GM18519 (cell line): ENCODE results near the gene SYNGR3.
"Not testable (repeated sequence)": the region's sequence is repeated elsewhere in the genome, so short reads cannot be mapped to it uniquely, and the experiment has no call there.

ENCODE experiments used
- ATAC-seq: cut with Tn5 transposase; IDR thresholded peaks from one replicate; pipeline ENCODE4 v1.9.1; 2021; ENCODE audit warnings: mild to moderate bottlenecking, moderate library complexity; ENCODE audit not compliant: unreplicated experiment, low FRiP score

The SYNGR3 gene

DNA sequence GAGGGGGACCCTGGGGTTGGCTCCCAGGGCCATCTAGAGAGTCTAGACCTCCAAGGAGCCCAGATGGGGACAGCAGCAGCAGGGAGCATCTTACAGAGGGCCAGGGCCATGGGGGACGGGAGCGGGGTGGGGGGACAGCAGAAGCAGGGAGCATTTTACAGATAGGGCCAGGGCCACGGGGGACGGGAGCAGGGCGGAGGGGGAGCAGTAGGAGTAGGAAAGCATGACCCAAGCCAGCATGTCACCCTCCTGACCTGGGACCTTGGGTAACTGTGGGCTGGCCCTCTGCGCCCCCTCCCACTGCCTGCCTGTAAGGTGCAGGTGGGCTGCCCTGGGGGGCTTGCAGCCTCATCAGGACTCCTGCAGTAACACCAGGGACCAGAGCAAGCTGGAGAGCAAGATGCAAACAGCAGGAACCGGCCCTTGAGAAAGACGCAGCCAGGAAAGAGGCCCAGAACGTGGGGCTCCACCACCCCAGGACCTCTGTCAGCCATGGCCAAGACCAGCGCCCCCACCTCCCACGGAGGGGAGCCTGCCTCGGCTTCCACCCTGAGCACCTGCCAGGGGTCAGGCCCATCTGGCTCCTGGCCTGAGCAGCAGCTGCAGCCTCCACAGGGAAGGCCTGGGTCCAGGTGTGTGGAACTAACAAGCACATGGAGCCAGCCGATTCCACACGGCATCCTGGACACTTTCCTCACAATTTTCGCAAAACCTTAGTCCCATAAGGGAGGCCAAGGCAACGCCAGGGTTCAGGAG, 17.5 kb downstream of the SYNGR3 start:
- no peak for ATAC-seq

DNA sequence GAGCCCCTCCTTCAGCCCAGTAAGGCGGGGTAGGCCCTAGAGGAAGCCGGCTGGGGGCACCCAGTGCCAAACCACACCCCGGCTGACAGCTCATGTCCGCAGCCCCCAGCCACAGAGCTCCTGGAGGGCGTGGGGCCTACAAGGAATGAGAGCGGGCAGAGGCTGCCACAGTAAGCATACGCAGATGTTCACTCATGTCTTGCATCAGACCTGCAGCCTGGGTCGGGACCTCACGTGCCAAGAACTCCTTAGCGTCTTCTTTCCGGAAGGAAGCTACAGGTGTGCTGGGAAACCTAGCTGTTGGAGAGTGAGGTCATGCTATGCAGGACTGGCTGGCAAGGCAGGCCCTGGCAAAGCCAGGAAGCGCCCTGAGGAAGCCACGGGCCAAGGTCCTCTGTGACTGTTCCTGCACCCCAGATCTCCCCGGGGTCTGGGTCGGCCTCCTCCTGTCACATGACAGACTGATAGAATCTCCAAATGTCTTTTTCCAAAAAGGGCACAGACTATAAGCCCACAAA, 18.3 kb downstream of the SYNGR3 start:
- ATAC-seq: no peak

DNA sequence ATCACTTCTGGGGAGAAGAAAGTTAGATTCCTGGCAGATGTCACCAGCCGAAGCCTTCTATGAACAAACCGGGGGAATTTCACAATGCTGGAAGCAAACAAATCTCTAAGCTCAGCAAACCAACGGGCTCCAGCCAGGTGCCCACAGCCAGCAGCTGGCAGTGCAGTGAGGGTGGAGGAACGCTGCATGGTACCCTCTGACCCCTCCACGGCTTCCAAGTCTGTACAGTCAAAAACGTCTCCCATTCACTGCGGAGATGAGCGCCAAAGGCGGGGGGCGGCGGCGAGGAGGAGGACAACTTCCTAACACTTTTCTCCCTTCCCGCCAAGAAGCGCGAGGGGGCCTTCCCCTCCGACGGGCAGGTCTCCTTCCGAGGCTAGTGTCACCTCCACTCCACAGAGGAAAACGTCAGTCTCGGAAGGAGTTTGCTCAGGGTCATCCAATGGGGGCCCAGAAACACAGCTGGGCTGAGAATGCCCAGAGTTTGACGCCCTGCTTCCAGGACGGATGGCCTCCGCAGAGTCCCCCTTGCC, 18.9 kb downstream of the SYNGR3 start:
- no peak for ATAC-seq

DNA sequence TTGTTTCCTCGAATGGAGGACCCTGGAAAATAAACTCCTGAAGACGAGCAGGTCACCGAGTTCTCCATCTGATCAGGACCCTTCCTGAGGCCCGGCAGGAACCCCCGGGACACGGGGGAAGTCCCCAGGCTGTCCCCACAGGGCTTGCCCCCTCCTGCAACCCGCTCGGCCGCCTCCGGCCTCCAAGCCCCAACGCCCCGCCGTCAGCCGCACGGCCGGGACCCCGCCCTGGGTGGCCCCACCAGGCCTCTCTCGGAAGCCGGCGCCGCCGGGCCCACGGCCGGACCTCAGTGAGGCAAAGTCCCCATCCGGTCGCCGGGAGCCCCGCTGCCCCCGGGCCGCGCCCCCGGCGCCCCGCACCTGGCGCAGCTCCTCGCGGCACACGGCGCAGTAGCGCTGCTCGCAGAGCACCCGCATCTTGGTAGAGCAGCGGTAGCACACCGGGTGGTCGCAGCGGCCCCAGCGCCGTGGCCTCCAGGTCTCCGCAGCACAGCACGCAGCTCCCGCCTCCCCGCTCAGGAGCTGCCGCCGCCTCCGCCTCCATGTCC, 19.5 kb downstream of the SYNGR3 start:
- ATAC-seq: peak; percentile 17

DNA sequence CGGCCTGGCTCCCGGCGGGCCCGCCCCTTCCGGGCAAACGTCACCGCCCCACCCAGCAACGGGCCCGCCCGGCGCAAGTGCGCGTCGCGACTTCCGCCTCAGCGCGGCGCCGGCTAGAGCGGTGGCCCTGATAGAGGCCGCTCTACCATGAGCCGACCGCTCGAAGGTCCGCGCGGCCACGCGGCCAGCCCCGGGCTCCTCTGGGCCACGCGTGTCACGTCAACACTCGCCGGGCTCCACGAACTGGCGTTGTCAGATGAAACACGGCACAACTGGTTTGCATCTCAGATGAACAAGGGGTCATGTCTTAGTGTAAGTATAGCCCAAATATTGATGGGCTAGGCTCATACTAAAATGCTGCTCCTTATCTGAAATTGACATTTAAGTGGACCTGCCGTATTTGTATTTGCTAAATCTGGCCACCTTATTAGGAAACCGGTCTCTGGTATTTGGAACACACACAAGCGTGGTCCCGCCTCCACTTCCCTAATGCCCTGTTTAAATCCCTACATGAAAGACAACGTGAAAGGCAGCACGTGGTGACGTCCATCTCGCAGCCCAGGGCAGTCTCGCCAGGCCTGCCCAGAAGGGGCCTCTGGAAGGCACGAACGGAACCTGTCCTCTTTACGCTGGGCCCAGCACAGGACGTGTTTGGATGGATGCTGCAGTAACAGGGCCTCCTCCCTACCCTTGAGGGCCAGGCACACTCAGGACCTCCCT, 20.2 kb downstream of the SYNGR3 start, which contains the start of gene ZNF598:
TSS of gene ZNF598 (minus strand) at position 31 of the 720 bp plus-strand sequence.
- peak; percentile 49 for ATAC-seq

DNA sequence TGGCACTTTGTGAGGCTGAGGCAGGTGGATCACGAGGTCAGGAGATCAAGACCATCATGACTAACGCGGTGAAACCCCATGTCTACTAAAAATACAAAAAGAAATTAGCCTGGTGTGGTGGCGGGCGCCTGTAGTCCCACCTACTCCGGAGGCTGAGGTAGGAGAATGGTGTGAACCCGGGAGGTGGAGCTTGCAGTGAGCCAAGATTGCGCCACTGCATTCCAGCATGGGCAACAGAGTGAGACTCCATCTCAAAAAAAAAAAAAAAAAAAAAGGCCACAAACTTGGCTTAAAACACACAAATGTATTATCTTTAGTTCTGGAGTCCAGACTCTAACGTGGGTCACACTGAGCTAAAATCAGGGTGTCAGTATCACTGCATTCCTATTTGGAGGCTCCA, 22.0 kb downstream of the SYNGR3 start:
- ATAC-seq: not testable (repeated sequence)

DNA sequence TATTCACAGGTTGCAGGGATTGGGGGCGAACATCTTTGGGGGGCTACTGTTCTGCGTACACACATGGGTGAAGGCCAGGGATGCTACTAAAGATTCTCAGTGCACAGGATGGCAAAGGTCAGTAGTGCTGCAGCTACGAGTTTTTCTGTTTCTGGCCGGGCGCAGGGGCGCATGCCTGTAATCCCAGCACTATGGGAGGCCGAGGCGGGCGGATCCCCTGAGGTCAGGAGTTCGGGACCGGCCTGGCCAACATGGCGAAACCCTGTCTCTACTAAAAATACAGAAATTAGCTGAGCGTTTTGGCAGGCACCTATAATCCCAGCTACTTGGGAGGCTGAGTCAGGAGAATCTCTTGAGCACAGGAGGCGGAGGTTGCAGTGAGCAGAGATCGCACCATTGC, 23.8 kb downstream of the SYNGR3 start:
- ATAC-seq: no peak

DNA sequence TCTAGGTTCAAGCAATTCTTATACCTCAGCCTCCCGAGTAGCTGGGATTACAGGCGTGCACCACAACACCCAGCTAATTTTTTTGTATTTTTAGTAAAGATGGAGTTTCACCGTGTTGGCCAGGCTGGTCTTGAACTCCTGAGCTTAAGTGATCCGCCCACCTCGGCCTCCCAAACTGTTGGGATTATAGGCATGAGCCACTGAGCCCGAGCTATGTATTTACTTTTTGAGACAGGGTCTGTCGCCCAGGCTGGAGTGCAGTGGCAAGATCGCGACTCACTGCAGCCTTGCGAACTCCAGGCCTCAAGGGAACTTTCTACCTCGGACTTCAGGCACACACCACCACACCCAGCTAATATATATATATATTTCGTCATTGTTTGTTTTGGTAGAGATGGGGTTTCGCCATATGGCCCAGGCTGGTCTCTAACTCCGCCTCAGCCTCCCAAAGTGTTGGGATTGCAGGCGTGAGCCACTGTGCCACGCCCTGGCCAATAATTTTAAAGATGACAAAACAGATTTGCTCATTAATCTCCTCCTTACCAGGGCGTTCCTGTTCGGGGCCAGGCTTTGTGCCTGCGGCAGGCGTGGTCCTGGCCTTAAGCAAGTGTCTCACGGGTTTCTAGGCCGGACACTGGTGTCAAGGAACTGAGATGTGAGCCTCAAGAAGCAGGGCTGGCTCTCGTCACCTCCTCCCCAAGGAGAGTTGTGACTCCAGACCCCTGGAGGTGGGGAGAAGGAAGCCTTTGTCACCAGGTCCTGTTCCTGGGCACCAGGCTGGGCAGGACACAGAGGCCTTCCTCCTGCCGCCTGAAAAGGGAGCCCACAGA, 25.6 kb downstream of the SYNGR3 start:
- ATAC-seq: no peak

DNA sequence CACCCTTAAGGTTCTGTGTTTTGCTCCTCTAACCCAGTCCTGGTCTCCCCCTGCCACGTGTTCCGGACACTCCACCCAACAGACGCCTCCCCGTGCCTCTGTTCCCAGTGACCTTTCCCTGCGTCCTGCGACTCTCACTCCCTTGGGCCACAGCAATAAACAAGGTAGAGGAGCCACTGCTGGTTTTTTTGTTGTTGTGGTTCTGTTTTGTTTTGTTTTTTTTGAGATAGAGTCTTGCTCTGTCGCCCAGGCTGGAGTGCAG, 26.1 kb downstream of the SYNGR3 start:
- ATAC-seq: no peak

DNA sequence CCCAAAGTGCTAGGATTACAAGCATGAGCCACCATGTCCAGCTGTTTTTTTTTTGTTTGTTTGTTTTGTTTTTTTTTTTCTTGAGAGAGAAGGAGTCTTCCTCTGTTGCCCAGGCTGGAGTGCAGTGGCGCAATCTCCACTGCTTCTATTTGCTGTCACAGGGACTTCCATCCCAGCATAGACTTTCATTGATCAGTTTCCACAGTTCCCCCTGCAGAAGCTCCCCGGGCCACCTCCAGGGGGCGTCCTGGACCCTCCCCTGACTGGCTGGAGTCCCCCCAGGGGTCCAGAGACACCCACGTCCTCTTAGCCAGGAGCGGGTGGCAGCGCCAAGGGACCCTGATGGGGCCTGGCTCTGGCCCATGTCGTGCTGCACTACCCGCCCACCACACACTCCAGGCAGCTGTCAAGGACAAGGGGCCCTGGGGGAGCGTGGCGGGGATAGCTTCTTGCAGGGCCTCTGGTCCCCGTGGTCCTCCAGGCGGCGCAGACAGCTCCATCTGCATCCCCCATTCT, 26.7 kb downstream of the SYNGR3 start:
- ATAC-seq: no peak

DNA sequence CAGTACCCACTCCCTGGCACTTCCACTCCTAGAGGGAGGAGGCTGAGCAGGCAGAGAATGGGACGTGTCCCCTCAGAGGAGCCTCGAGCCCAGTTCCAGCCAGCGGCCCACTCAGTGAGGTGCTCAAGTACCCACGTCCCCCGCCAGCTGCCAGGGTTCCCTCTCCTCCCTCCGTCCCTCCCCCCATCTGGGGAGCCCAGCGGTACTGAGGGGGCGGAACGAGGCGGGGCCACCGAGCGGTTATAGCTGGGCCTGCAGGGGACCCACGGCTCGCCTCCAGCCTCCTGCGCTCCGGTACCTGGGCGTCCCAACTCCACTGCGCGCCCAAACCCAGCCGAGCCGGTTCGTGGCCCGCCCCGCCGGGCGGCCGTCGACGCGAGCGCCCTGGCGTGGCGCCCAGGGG, 29.7 kb downstream of the SYNGR3 start, which contains the start of gene NPW:
TSS of gene NPW (plus strand) at position 268 of the 403 bp plus-strand sequence.
- ATAC-seq: no peak

DNA sequence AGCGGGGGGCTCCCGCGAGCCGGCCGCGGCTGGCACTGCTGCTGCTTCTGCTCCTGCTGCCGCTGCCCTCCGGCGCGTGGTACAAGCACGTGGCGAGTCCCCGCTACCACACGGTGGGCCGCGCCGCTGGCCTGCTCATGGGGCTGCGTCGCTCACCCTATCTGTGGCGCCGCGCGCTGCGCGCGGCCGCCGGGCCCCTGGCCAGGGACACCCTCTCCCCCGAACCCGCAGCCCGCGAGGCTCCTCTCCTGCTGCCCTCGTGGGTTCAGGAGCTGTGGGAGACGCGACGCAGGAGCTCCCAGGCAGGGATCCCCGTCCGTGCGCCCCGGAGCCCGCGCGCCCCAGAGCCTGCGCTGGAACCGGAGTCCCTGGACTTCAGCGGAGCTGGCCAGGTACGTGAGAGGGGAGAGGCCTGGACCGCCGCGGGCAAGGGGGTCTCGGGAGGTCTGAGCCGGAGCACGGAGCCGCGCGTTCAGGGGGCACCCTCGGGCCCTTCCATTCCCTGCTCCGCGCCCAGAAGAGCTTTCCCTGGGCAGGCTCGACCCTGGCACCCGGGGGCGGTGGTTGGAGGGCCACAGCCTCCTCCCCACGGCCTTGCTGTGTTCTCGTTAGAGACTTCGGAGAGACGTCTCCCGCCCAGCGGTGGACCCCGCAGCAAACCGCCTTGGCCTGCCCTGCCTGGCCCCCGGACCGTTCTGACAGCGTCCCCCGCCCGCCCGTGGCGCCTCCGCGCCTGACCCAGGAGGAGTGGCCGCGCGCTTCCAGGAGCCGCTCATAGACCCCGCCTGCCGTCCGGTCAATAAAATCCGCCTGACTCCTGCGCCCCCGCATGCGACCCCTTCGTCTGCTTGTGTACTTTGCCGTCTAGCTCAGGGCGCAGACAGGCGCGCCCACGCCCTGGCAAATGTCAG, 30.4 kb downstream of the SYNGR3 start:
- no peak for ATAC-seq

DNA sequence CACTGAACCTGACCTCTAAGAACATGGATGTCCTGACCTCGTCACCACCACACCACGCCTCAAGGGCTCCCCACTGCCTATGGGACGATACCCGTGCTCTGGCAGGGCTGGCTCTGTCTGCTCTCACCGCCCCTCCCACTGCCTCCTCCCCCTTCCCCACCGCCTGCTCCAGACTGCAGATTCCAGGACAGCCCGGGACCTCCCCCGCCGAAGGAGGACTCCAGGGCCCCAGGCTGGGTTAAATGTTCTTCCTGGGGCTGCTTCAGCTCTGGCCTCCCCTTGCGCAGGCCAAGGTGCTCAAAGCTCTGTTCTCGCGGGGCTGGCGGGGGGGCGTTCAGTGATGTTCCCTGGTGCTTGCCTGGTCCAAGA, 32.9 kb downstream of the SYNGR3 start:
- ATAC-seq: no peak

DNA sequence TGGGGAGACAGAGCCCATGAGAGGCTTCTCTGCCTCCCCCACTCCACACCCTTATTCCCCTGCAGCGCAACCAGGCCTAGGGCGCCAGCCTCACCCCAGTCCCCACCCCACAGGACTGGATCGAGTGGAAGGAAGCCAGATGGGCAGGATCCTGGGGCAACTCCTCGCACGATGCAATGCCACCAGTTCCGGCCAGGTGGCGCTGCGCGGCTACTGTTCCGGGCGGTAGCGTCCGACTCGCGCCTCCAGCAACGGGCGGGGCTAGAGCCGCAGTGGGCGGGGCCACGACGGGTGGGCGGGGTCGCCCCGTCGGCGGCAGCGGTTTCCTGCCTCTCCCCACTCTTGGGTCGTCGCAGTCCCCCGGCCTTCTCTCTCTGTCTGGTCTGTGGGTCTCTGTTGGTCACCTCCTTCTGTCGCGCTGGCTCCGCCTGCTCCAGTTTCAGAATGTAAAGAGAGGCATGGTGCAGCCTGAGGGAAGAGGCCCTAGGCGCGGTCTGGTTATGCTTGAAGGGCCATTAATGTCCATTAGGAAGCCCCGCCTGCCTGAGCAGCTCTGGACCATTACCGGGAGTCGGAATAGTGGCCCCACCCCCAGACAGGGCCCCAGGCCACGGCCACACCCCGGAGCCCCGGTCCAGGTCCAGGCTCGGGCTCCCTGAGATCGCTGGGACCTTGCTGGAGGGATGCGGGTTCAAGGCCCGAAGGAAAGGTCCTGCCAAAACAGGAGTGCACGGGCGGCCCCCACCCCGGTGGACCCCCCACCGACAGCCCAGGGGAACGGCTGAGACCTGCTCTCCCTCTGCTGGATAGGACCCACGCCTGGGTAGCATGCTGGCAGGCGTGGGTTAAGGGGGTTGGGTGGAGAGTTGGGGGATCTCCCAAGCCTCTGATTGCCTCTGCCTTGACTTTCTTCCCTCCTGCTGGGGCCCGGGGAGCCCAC, 33.6 kb downstream of the SYNGR3 start:
- peak; percentile 81 for ATAC-seq

DNA sequence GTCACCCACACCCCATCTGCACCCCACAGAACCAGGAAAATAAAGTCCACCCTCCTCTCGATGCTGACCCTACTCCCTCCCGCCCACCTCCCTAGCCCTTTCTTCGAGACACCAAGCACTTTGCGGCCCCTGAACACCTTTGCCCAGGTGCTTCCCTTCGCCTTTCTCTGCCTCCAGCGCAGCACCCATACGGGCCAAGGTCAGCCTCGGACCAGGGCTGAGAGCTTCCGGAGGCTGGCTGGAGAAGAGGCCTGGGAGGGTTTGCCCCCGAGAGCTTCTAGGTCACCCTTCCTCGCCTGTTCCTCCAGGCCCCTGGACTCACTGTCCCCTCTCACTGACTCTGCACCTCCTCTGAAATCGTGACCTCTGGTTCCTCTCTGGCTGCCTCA, 34.3 kb downstream of the SYNGR3 start:
- ATAC-seq: no peak

DNA sequence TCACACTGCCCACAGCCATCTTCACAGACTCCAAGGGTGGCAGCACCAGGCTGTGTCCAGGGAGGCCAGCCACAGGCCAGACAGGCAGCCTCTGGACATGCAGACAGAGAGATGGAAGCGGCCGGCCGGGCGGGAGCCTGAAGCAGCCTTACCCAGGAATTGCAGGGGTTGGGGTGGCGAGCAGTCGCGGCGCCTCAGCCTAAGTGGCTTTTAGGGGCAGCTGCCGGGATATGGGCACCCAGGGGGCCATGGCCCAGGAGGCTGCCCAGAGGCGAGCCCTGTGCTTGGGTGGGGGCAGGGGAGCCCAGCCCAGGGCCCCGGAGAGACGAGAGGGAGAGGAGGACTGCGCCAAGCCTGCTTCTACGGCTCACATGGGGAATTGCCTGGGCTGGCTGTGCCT, 35.5 kb downstream of the SYNGR3 start:
- no peak for ATAC-seq

DNA sequence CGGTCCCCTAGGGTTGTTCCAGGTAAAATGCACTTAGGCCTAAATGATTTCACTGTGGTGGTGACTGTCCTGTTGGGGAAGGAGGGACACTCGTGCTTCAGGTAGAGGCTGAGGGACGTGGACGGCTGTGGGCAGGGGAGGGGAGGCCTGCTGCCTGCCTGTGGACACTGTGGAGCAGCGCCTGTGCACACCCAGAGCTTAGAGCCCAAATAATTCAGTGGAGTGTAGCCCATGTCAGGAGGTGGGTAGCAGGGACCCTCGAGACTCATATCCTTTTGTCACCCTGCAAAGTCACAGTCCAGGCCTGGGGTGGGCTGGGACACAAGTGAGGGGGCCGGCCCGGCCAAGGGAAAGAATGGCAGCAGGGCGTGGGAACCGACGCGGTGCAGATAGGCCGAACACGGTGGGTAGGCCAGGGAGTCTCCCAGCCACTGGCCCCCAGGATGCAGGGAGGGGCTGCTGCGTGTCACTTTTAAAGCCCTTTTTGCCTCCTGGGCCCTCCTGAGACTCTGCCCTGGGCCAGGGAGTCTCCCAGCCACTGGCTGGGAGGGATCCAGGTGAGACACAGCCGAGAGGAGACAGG, 36.2 kb downstream of the SYNGR3 start:
- no peak for ATAC-seq

DNA sequence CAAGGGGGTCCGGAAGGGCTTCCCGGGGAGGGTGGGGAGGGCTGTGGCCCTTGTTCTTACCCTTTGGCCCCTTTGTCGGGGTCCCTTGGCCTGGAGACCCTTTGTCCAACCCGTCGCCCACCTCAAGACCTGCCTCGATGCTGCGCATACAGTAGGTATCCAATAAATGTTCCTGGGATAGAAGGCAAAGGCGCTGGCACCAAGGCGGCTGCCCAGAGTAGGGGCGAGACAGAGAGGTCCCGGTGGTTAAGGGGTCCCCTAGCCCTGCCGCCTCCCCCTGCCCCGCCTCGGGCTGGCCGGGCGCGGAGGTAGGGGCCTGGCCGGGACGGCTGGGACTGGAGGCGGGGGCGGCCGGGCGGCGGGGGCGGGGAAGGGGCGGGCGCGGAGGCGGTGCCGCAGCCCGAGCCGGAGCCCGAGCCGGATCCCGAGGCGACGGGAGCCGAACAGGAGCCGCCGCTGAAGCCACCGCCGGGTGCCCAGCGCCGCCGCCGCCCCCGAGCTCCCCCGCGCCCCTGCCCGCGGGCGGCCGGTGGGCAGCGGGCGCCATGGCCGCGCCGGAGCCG, 36.8 kb downstream of the SYNGR3 start, which contains the start of gene NHERF2:
TSS of gene NHERF2 (plus strand) at position 442 of the 563 bp plus-strand sequence. CDS start at position 546, 104 bp downstream.
- ATAC-seq: no peak
